HG03097 (cell line): ENCODE results near the gene LYSMD4.

Experiments
- ATAC-seq: cut with Tn5 transposase; IDR thresholded peaks from one replicate; pipeline ENCODE4 v1.9.1; 2021; ENCODE audit not compliant: unreplicated experiment, low FRiP score

Gene LYSMD4

GRCh38 chr15:99732124-99732750 is 1.0 kb downstream of the LYSMD4 start:
- no peak for ATAC-seq

GRCh38 chr15:99731336-99732123 is 1.7 kb downstream of the LYSMD4 start:
- no peak for ATAC-seq

- no peak for ATAC-seq
Observed at GRCh38 chr15:99729920-99730319, 3.3 kb downstream of the LYSMD4 start.

- ATAC-seq: no peak
Observed at GRCh38 chr15:99729327-99729726, 3.9 kb downstream of the LYSMD4 start.

- no peak for ATAC-seq
Observed at GRCh38 chr15:99728916-99729315, 4.3 kb downstream of the LYSMD4 start.

- ATAC-seq: no peak
Observed at GRCh38 chr15:99727733-99728132, 5.5 kb downstream of the LYSMD4 start.

GRCh38 chr15:99727330-99727729 is 5.9 kb downstream of the LYSMD4 start:
- no peak for ATAC-seq

- ATAC-seq: no peak
Observed at GRCh38 chr15:99726333-99726732, 6.9 kb downstream of the LYSMD4 start.

- no peak for ATAC-seq
Observed at GRCh38 chr15:99722406-99722805, 10.8 kb downstream of the LYSMD4 start.

- no peak for ATAC-seq
Observed at GRCh38 chr15:99721896-99722295, 11.3 kb downstream of the LYSMD4 start.

- ATAC-seq: no peak
Observed at GRCh38 chr15:99721104-99721778, 12.0 kb downstream of the LYSMD4 start.

- no peak for ATAC-seq
Observed at GRCh38 chr15:99720533-99720932, 12.7 kb downstream of the LYSMD4 start.

- peak; percentile 73 for ATAC-seq
Observed at GRCh38 chr15:99719096-99719541, 14.1 kb downstream of the LYSMD4 start.

GRCh38 chr15:99718421-99718820 is 14.8 kb downstream of the LYSMD4 start:
- no peak for ATAC-seq

- no peak for ATAC-seq
Observed at GRCh38 chr15:99717161-99718009, 15.9 kb downstream of the LYSMD4 start.

GRCh38 chr15:99716540-99717095 is 16.6 kb downstream of the LYSMD4 start:
- ATAC-seq: no peak

- ATAC-seq: no peak
Observed at GRCh38 chr15:99712415-99712814, 20.8 kb downstream of the LYSMD4 start.

GRCh38 chr15:99711625-99712024 is 21.6 kb downstream of the LYSMD4 start:
- ATAC-seq: no peak

- ATAC-seq: no peak
Observed at GRCh38 chr15:99709243-99709986, 23.8 kb downstream of the LYSMD4 start.

GRCh38 chr15:99708563-99708962 is 24.7 kb downstream of the LYSMD4 start:
- no peak for ATAC-seq
